HCT116 (cell line): Measurements from ENCODE around the gene CERS6. TPM values are rescaled to one million over a fixed set of nuclear protein-coding genes. Genes with fewer than 3 reads are reported as not detected.

Experiments
- ATAC-seq: fragments of 200-7000 bp; cut with Tn5 transposase; 2 replicates; pipeline ENCODE4 v1.9.1; 2020; ENCODE audit warnings: mild to moderate bottlenecking, moderate library complexity
- BruUV-seq: library from RNA; stranded (reverse); fragments of 400-500 nt; replicated peaks from 2 replicates; lab custom pipeline; 2021; lab: Mats Ljungman, UMichigan
- CTCF ChIA-PET: fragments of 300-600 bp; sonication (Branson Sonifier 250); formaldehyde crosslinking; loops from one replicate; lab custom pipeline; 2021; ENCODE audit warnings: antibody characterized with exemption; lab: Charles Lee
- POLR2A ChIA-PET: fragments of 300-600, 350-600 bp; sonication (Branson Sonifier 250); formaldehyde crosslinking; loops from one replicate; lab custom pipeline; 2021; ENCODE audit warnings: antibody characterized with exemption; lab: Charles Lee
- RAD21 ChIA-PET, 2 experiments: fragments of 300-600 bp; sonication (Branson Sonifier 250); formaldehyde crosslinking; loops; one replicate each; lab custom pipeline; 2023; ENCODE audit warnings: low total read pairs in 2 of 2; ENCODE audit not compliant: uncharacterized antibody in 2 of 2, unreplicated experiment in 2 of 2, low non-redundant PET in 1 of 2; lab: Charles Lee
- DNase-seq: peaks from one replicate; pipeline ENCODE4 v3.0.0-alpha.2; 2010; ENCODE audit warnings: low read depth, low spot score
- H2AFZ ChIP-seq: fragments of 200-600 bp; shearing (Covaris generic), sonication (generic); 2 replicates; pipeline ENCODE4 v1.6.1; 2017; ENCODE audit warnings: low read depth, mixed run types, mixed read lengths, antibody characterized with exemption, low read length; ENCODE audit not compliant: poor library complexity, severe bottlenecking
- H3K27ac ChIP-seq: 2 replicates; pipeline ENCODE4 v1.5.1; 2012; ENCODE audit warnings: low read depth, low read length
- H3K27me3 ChIP-seq: fragments of 200-600 bp; sonication (generic); 2 replicates; pipeline ENCODE4 v1.6.1; 2016; ENCODE audit warnings: mixed run types, low read length, mixed read lengths; ENCODE audit not compliant: insufficient read depth
- H3K36me3 ChIP-seq, 2 experiments: fragments of 200-500 bp in 1 of 2; fragments of 200-600 bp in 1 of 2; sonication (Bioruptor generic) in 1 of 2; sonication (generic) in 1 of 2; 2 replicates each; pipeline versions ENCODE4 v1.5.1 to v1.6.1; 2014 to 2016; ENCODE audit warnings: low read length in 2 of 2, inconsistent platforms in 1 of 2, mixed read lengths in 1 of 2, mixed run types in 1 of 2; ENCODE audit not compliant: insufficient read depth in 2 of 2, control insufficient read depth in 1 of 2
- H3K4me1 ChIP-seq, 2 experiments: fragments of 200-600 bp in 1 of 2; sonication (generic) in 1 of 2; 2 replicates each; pipeline versions ENCODE4 v1.5.1 to v1.6.1; 2012 to 2017; ENCODE audit warnings: low read length in 2 of 2, inconsistent platforms in 1 of 2, mild to moderate bottlenecking in 1 of 2, mixed read lengths in 1 of 2, mixed run types in 1 of 2, moderate library complexity in 1 of 2; ENCODE audit not compliant: insufficient read depth in 2 of 2, control insufficient read depth in 1 of 2
- H3K4me2 ChIP-seq: fragments of 200-600 bp; sonication (generic); 2 replicates; pipeline ENCODE4 v1.6.1; 2017; ENCODE audit warnings: mixed run types, low read length, mixed read lengths
- H3K4me3 ChIP-seq, 2 experiments: fragments of 200-600 bp in 1 of 2; sonication (generic) in 1 of 2; replicated peaks in 1 of 2; 2 replicates each; pipeline ENCODE4 v1.5.1; 2011 to 2016; ENCODE audit warnings: low read length in 2 of 2, control low read depth in 1 of 2, low read depth in 1 of 2, mild to moderate bottlenecking in 1 of 2, mixed read lengths in 1 of 2, mixed run types in 1 of 2
- H3K79me2 ChIP-seq: fragments of 200-600 bp; sonication (generic); 2 replicates; pipeline ENCODE4 v1.6.1; 2017; ENCODE audit warnings: mild to moderate bottlenecking, mixed run types, low read length, moderate library complexity, mixed read lengths; ENCODE audit not compliant: insufficient read depth
- H3K9ac ChIP-seq: fragments of 200-600 bp; sonication (generic); 2 replicates; pipeline ENCODE4 v1.6.1; 2016; ENCODE audit warnings: low read length, mixed read lengths
- H3K9me2 ChIP-seq: fragments of 200-600 bp; sonication (generic), shearing (Covaris generic); 2 replicates; pipeline ENCODE4 v1.6.1; 2017; ENCODE audit warnings: mixed run types, mild to moderate bottlenecking, moderate library complexity; ENCODE audit not compliant: insufficient read depth
- H3K9me3 ChIP-seq, 2 experiments: fragments of 200-500 bp in 1 of 2; fragments of 200-600 bp in 1 of 2; sonication (Bioruptor generic) in 1 of 2; sonication (generic) in 1 of 2; 2 replicates each; pipeline ENCODE4 v1.6.1; 2014 to 2017; ENCODE audit warnings: low read length in 2 of 2, mixed read lengths in 2 of 2, inconsistent platforms in 1 of 2, low read depth in 1 of 2, mild to moderate bottlenecking in 1 of 2, mixed run types in 1 of 2, moderate library complexity in 1 of 2; ENCODE audit not compliant: control insufficient read depth in 1 of 2, insufficient read depth in 1 of 2
- H4K20me1 ChIP-seq: fragments of 200-600 bp; sonication (generic), shearing (Covaris generic); 2 replicates; pipeline ENCODE4 v1.6.1; 2017; ENCODE audit warnings: mixed run types, mild to moderate bottlenecking, moderate library complexity; ENCODE audit not compliant: insufficient read depth
- CBX3 ChIP-seq: IDR thresholded peaks from 2 replicates; pipeline ENCODE4 v1.6.1; 2012; ENCODE audit warnings: low read depth
- CEBPB ChIP-seq: IDR thresholded peaks from 2 replicates; pipeline ENCODE4 v1.6.1; 2012; ENCODE audit warnings: low read depth
- EGR1 ChIP-seq: IDR thresholded peaks from 2 replicates; pipeline ENCODE4 v1.6.1; 2012; ENCODE audit warnings: low read depth
- ELF1 ChIP-seq: IDR thresholded peaks from 2 replicates; pipeline ENCODE4 v1.6.1; 2012; ENCODE audit warnings: low read depth, borderline replicate concordance
- EZH2phosphoT487 ChIP-seq: fragments of 200-600 bp; IDR thresholded peaks from 2 replicates; pipeline ENCODE4 v1.6.1; 2018; ENCODE audit warnings: antibody characterized with exemption, borderline replicate concordance
- FOSL1 ChIP-seq: IDR thresholded peaks from 2 replicates; pipeline ENCODE4 v1.6.1; 2012; ENCODE audit warnings: low read depth
- JUND ChIP-seq: IDR thresholded peaks from 2 replicates; pipeline ENCODE4 v1.6.1; 2012
- POLR2A ChIP-seq: IDR thresholded peaks from 2 replicates; pipeline ENCODE4 v1.7.0; 2011; ENCODE audit warnings: borderline replicate concordance; ENCODE audit not compliant: insufficient read depth, insufficient read length; ENCODE audit errors: extremely low read depth
- POLR2AphosphoS5 ChIP-seq: IDR thresholded peaks from 2 replicates; pipeline ENCODE4 v1.6.1; 2011; ENCODE audit warnings: mild to moderate bottlenecking, low read depth, low read length, moderate library complexity
- SP1 ChIP-seq: IDR thresholded peaks from 2 replicates; pipeline ENCODE4 v1.6.1; 2012; ENCODE audit warnings: low read depth
- TCF7L2 ChIP-seq: IDR thresholded peaks from 2 replicates; pipeline ENCODE4 v1.7.0; 2011; ENCODE audit warnings: borderline replicate concordance, inconsistent platforms; ENCODE audit not compliant: insufficient read depth, insufficient read length; ENCODE audit errors: extremely low read depth
- YY1 ChIP-seq: IDR thresholded peaks from 2 replicates; pipeline ENCODE4 v1.6.1; 2011; ENCODE audit warnings: low read length, low read depth, moderate library complexity, mild to moderate bottlenecking; ENCODE audit not compliant: insufficient replicate concordance; ENCODE audit errors: extremely low read depth
- ZBTB33 ChIP-seq: IDR thresholded peaks from 2 replicates; pipeline ENCODE4 v1.6.1; 2011; ENCODE audit warnings: mild to moderate bottlenecking, low read length, moderate library complexity; ENCODE audit not compliant: insufficient replicate concordance; ENCODE audit errors: extremely low read depth
- intact Hi-C: fragments of 100-400 bp; cut with micrococcal nuclease; formaldehyde crosslinking; loops from 2 replicates; pipeline ENCODE4 v1.10.0; 2022
- total RNA-seq: library from RNA; stranded (reverse); gene quantifications from one replicate; pipeline ENCODE4 v1.2.1, GENCODE V29; 2021; ENCODE audit not compliant: unreplicated experiment

The CERS6 gene
- total RNA-seq, 1 experiment from 2014 or later = 37.0 TPM

GRCh38 chr2:168814939-168815907, 359.2 kb downstream of the CERS6 start:
- no peaks in the 10 kb centered on the region for H3K27me3 ChIP-seq

More at GRCh38 chr2:168814939-168815907, 359.2 kb downstream of the CERS6 start:
- ATAC-seq (no peak), DNase-seq (no peak)
- Histone ChIP-seq H3K9ac (no peak overlapping the region), H3K36me3 (no peaks in the 10 kb centered on the region), H3K9me2 (no peaks in the 10 kb centered on the region), H2AFZ (no peak overlapping the region), H4K20me1 (no peaks in the 10 kb centered on the region), H3K4me3 (no peak overlapping the region), H3K9me3 (no peaks in the 10 kb centered on the region), H3K4me2 (no peak overlapping the region), H3K27ac (no peak overlapping the region), H3K4me1 (peaks cover 0 to 5% of the 10 kb centered on the region in 2 experiments; a peak in 1 of 4 replicates), H3K79me2 (no peaks in the 10 kb centered on the region)
- intact Hi-C loops = no loop called here
- ChIA-PET CTCF (no interaction called here), RAD21 (no interaction called here), POLR2A (no interaction called here)
- BruUV-seq = no TSS peak
- TF ChIP-seq SP1 = no peak
- TF ChIP-seq JUND = no peak
- TF ChIP-seq YY1 = no peak
- TF ChIP-seq POLR2A = no peak
- no peak for TF ChIP-seq TCF7L2
- no peak for TF ChIP-seq CBX3
- no peak for TF ChIP-seq FOSL1
- TF ChIP-seq ZBTB33 = no peak
- no peak for TF ChIP-seq CEBPB
- no peak for TF ChIP-seq EGR1
- TF ChIP-seq EZH2phosphoT487 = no peak
- TF ChIP-seq POLR2AphosphoS5 = no peak
- no peak for TF ChIP-seq ELF1
